Lower leg skin (tissue), 3 donors: ENCODE results near the gene CNNM4.

ENCODE experiments used
- POLR2A ChIP-seq, 2 donors: fragments of 450-650 bp; IDR thresholded peaks; one replicate each; pipeline ENCODE4 v1.6.1; 2016 to 2017; ENCODE audit warnings: antibody characterized with exemption in 2 of 2, mild to moderate bottlenecking in 1 of 2, moderate library complexity in 1 of 2
- TF ChIP-seq, protein P1 (sequence below), 3 donors: fragments of 450-650 bp; IDR thresholded peaks; one replicate each; pipeline ENCODE4 v1.5.1; 2016; ENCODE audit warnings: antibody characterized with exemption in 3 of 3, mild to moderate bottlenecking in 3 of 3, moderate library complexity in 2 of 3

DNA sequence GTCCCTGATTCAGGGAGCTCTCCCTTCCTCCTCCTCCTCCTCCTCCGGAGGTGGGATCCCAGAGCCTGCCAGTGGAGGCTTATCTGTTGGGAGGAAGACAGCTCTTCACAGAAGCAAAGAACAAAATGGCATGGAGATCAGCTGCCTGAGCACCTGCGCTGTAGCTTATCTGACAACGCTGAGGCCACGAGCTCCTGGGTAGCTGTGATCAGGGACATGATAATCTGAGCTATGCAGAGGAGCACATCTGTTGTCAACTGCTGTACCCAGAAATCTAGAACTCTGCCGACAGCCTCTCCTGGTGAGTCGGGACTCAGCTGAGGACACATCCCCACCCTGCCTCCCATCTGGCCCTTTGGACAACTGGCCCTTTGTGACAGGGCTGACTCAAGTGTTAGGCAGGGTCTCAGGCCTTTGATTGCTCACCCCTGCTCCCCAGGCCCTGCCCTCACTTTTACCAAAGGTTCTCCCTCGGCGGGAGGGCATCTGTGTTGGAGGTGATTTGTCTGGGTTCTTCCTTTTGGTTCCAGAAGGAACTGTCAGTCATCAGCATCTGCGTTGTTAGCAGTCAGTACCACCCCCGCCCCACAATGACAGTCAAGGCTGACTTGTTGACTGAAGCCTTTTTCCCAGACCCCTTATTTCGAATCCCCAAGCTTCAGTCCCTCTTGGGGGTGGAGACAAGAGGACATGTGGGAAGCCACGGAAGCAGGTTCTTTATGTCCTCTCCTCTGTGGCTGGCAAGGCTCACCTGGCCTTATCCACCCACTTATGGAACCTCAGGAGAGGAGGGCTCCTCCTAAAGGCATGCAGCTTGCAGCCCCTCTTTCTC is 49.5 kb downstream of the CNNM4 start:
- TF ChIP-seq, protein P1, sequence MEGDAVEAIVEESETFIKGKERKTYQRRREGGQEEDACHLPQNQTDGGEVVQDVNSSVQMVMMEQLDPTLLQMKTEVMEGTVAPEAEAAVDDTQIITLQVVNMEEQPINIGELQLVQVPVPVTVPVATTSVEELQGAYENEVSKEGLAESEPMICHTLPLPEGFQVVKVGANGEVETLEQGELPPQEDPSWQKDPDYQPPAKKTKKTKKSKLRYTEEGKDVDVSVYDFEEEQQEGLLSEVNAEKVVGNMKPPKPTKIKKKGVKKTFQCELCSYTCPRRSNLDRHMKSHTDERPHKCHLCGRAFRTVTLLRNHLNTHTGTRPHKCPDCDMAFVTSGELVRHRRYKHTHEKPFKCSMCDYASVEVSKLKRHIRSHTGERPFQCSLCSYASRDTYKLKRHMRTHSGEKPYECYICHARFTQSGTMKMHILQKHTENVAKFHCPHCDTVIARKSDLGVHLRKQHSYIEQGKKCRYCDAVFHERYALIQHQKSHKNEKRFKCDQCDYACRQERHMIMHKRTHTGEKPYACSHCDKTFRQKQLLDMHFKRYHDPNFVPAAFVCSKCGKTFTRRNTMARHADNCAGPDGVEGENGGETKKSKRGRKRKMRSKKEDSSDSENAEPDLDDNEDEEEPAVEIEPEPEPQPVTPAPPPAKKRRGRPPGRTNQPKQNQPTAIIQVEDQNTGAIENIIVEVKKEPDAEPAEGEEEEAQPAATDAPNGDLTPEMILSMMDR (IDR thresholded peaks at IDR 0.05), result no peak
- no peak for TF ChIP-seq POLR2A (IDR thresholded peaks at IDR 0.05)
